HG02884 (cell line): ENCODE results near the gene TAS1R2.
"Not testable (repeated sequence)": the region's sequence is repeated elsewhere in the genome, so short reads cannot be mapped to it uniquely, and the experiment has no call there.

Experiments
- ATAC-seq: cut with Tn5 transposase; IDR thresholded peaks from one replicate; pipeline ENCODE4 v1.9.1; 2021; ENCODE audit warnings: mild to moderate bottlenecking, moderate library complexity; ENCODE audit not compliant: unreplicated experiment

The TAS1R2 gene

DNA sequence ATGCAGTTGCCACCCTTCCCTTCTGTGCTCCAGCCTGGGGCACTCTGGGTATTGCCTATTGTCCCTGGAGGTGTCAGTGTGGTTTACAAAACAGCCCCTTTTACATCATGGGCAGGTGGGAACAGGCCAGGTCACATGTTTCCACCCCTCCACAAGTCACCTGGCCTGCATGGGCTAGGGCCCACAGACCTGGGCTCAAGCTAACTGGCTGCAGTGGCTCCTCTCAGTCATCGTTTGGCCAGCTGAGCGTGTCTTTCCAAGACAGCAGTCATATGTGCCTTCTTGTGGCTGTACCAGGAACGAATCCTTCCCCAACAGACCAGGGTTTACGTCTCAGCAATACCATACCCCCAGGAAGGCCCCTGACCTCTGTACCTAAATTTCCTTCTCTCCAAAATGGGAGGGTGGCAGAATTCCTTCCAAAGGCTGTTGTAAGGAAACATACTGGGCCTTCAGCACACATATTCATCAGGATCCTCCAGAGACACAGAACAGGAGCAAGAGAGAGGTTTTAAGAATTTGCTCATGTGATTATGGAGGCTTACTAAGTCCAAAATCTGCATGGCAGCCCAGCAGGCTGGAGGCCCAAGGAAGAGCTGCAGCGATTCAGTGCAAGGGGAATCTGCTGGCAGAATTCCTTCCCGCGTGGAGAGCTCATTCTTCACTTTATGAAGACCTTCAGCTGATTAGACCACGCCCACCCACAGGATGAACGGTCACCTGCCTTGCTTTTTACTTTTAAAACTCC lies 10.6 kb upstream of the TAS1R2 start:
- ATAC-seq, result no peak

DNA sequence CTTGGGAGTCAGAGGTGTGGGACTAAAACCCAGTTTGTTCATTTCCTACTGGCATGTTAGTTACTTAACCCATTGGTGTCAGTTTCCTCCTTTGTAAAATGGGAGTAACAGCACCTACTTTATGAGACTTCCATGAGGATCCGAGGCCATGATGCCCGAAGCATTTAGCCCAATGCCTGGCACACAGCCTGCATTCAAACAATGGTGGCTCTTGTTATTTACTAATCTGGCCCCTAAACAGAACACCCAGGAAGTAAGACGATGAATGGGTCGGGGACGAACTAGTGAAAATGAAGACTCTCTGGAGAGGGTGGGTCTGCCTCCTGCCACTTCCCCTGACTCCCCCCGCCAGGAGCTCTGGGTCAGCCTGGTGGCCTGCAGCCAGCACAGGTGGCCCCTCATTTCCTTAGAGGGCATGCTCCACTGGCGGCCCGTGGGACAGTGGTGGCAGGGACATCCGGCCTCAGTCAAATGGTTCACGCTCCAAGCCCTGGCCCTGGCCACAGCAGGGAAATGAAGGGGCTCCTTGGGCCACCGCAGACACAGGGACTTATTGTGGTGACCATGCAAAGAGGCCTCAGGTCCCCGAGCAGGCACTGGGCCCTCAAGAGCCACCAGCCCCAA lies 9.5 kb upstream of the TAS1R2 start:
- ATAC-seq, result no peak

DNA sequence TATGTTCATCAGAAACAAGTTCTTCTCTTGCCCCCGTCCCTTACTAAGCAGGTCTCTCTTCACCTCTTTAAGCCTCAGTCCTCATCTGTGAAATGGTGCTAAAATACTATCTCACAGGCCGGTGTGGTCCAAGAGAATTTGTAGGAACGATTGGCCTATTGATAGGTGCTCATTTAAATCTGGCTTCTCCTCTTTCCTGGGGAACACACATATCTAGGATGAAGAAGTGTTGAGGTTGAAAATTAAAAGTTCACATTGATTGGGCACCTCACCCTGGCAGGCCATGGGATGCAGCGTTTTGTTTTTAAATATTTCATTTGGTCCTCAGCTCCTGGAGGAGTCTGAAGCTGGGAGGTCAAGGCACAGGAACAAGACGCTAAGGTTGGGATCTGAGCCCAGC lies 8.9 kb upstream of the TAS1R2 start:
- ATAC-seq, result no peak

DNA sequence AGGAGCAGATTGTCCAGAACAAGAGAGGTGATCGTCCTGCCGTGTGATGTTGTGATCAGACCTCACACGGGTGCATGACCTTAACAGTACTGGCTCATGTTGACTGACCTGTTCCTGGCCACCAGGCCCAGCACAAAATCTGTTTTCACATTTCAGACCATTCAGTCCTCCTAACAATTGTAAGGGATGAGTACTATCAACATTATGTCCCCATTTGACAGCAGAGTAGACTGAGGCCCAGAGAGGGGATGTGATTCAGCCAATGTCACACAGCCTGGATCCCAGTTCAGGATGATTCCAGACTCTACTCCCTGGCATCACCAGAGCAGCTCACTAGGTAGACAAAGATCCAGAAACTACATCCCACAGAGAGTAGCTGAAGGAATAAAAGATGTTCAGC lies 7.4 kb upstream of the TAS1R2 start:
- ATAC-seq, result no peak

DNA sequence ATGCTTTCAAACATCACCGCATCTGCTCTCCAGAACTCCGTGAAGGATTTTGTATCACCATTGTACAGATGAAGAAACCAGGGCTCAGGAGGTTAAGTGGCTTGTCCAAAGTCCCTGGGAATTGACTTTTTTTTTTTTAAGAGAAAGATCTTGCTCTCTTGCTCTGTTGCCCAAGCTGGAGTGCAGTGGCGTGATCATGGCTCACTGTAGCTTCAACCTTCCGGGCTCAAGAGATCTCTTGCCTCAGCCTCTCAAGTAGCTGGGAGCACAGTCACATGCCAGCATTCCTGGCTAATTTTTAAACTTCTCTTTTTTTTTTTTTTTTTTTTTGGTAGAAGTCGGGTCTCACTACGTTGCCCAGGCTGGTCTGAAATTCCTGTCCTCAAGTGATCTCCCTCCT lies 6.9 kb upstream of the TAS1R2 start:
- ATAC-seq, result no peak

DNA sequence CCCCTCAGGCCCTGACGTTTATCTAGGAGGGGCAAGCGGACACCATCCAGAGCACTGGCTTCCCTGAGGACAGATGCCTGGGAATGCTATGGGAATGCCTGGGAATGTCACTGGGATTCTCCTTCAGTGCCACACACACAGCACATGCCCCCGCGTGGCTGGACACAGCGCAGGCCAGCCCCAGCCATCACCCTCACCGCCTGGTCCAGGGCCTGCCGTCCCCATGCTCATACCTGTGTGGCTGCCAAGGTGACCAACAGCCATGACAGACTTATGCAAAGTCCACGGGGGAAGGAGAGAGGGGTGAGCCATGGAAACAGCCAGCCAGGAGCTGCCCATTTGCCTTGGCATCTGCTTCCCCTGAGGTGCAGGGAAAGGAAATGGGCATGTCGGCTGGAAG lies 5.7 kb upstream of the TAS1R2 start:
- ATAC-seq, result no peak

DNA sequence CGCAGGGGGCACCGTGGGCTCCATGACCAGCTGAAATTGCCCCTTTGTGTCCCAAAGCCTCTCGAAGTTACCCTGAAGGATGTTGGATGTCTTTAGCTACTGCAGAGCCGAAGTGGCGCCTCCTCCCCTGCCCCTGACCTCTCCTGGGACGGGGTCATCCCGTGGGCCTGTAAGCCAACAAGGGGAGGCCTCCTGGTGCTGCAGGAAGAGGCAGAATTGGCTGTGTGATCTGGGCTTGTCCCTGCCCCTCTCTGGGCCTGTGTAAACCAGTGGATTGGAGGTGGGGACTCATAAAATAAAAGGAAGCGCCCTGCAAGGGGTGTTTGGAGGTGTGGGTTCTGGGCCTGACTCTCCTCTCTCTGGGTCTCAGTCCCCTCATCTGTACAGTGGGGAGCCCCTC lies 2.1 kb upstream of the TAS1R2 start:
- no peak for ATAC-seq

DNA sequence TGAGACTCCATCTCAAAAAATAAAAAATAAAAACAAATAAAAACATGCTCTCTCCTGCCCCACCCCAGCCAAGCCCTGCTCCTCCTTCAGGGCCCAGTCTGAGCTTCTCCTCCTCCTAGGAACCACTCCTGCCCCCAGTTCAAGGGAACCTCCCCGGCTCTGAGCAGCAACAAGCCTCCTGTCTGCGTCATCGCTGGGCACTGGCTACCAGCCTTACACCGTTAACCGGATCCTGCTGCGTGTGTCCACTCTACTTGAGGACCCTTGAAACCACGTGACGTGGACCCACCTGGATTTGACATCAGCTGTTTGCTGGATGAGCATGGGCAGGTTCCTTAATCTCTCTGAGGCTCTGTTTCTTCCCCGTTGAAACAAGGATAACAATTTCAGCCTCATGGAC lies 1.6 kb upstream of the TAS1R2 start:
- no peak for ATAC-seq

DNA sequence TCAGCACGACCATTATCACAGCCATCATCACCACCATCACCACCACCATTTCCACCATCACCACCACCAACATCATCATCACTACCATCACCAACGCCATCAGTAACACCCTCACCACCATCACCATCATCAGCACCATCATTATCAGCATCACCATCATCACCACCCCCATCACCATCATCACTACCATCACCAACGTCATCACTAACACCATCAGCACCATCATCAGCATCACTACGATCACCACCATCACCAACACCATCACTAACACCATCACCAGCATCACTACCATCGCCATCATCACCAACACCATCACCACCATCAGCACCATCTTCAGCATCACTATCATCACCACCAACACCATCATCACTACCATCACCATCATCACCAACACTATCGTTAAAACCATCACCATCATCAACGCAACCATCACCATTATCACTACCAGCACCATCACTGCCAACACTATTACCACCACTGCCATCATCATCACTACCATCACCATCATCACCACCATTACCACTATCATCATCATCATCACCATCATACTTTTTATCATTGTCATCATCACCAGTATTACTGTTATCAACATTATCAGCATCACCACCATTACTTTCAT lies 1.3 kb downstream of the TAS1R2 start:
- ATAC-seq, result no peak

DNA sequence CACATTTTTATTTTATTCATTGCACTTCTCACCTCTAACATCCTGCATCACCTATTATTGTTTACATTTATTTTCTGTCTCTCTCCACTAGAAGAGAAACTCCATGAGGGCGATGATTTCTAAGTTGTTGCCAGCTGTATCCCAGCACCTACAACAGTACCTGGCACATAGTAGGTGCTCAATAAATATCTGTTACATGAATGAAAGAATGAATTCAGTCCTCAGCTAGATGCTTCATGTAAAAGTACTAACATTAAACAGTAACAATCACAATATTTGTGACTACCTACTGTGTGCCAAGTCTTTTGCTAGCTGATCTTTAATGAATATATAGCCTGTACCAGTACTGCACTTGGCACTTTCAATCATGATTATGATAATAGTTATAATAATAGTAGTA lies 3.0 kb downstream of the TAS1R2 start:
- no peak for ATAC-seq

DNA sequence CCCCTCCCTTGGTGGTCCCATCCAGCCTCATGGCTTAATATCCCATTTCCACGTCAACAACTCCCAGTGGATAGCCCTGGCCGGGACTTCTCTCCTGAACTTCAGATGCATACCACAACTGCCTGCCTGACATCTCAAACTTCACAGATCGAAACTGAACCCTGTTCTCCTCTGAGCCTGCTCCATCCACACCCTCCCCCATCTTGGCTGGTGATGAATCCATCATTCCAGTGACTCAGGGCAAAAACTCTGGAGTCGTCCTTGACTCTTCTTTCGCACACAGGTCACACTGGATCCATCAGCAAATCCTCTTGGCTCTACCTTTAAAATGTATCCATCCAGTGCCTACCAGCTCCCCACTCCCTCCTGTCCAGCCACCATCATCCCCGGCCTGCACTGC lies 3.9 kb downstream of the TAS1R2 start:
- no peak for ATAC-seq

DNA sequence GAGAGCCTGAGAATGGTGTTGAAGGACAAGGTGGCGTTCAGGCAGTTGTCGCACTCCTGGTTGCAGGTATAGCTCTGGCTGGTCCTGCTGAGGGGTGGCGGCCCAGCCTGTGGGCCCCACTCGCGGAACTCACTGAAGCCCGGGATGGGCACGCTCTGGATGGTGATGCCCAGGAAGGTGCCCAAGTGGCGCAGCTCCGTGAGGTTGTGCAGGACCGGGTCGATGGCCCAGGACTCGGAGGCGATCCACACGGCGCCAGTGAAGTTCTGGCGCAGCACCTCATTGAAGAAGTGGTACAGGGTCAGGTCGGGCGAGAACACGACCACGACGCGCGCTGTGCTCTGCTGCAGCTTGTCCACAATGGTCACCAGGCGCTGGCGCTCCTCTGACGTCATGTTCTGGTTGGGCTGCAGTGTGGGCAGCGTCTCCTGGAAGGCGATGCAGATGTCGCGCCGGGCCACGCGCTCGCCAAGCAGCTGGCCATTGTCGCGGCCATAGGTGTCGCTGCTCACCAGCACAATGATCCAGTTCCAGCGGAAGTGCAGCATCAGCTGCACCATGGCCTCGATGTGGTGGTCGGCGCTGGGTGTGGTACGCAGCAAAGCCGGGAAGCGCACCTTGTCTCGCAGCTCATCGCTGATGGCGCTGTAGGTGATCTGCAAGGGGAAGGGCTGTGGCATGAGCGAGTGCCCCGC lies 5.0 kb downstream of the TAS1R2 start:
- no peak for ATAC-seq

DNA sequence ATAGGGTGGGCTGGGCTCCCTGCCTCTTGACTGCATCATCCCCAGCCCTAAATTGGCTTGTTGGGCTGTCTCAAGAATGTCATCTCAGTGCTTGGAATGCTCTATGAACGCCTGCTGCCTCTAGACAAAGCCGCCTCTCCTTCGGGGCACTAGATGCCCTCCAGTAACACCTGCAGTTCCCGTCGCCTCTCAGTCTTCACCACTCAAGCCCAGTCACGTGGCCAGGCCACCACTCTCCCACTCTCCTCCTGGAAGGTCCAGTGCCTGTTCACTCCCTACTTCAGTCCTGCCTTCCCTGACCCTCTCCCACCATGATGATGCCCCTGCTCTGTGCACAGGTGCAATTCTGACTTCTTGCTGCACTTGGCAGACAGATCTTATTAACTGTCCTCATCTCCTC lies 7.0 kb downstream of the TAS1R2 start:
- no peak for ATAC-seq

DNA sequence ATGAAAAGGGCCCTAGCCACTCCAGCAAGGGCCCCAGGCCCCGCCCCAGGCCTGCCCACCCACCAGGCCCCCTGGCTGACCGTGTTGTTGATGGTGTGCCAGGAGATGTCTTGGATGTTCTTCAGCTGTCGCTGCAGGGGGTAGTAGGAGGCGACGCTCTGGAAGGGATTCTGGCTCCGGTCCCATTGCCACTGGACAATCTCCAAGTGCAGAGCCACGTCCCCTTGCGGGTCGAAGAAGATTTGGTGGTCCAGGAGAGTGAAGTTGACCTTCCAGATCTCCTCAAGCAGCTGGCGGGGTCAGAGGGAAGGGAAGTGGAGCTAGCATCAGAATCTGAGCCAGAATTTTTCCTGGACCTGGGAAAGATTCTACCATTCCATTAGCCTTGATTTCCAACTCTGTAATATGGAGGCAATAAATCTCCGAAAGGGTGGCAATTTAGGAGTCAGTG lies 10.2 kb downstream of the TAS1R2 start:
- no peak for ATAC-seq

DNA sequence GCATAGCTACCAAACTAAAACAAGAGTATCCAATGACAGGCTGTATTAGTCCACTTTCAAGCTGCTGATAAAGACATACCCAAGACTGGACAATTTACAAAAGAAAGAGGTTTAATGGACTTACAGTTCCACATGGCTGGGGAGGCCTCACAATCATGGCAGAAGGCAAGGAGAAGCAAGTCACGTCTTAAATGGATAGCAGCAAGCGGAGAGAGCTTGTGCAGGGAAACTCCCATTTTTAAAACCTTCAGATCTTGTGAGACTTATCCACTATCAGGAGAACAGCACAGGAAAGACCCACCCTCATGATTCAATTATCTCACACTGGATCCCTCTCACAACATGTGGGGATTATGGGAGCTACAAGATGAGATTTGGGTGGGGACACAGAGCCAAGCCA lies 11.7 kb downstream of the TAS1R2 start:
- not testable (repeated sequence) for ATAC-seq

DNA sequence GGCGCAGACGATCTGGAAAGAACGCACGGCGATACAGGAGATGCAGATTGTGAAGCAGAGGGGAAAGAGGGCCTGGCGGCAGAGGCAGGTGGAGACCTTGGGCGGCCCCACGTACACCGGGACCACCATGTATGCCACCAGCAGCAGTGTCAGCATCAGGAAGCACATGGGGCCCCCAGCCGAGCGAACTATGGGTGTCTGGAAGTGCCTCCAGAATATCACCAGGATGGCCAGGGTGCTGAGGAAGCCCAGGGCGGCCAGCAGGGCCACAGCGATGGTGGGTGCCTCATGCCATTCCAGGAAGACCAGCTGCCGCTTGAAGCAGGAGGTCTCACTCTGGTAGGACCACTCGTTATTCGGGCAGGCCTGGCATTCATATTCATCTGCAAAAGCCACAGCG lies 19.3 kb downstream of the TAS1R2 start:
- no peak for ATAC-seq

DNA sequence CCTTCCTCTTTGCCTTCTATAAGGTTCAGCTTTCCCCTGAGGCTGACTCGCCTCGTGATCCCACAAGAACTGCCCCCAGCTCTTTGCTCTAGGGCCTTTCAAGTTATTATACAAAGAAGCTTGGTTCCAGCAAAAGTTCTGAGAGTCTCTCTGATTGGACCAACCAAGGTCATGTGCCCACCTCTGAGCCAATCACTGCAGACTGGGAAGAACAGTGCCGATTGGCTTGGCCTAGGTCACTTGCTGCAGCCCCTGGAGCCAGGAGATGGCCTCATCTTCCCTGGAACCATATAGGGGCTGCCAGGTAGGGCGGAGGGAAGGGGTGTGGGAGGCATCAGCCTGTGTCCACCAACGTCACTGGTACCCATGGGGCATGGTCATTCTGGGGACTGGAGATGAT lies 22.8 kb downstream of the TAS1R2 start:
- no peak for ATAC-seq

DNA sequence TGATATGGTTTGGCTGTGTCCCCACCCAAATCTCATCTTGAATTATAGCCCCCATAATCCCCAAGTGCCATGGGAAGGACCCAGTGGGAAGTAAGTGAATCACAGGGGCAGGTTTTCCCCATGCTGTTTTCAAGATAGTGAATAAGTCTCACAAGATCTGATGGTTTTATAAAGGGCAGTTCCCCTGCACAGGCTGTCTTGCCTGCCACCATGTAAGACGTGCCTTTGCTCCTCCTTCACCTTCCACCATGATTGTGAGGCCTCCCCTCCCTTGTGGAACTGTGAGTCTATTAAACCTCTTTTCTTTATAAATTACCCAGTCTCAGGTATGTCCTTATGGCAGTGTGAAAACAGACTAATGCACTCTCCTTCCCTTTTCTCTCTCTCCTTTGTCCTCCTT lies 27.1 kb downstream of the TAS1R2 start:
- not testable (repeated sequence) for ATAC-seq

DNA sequence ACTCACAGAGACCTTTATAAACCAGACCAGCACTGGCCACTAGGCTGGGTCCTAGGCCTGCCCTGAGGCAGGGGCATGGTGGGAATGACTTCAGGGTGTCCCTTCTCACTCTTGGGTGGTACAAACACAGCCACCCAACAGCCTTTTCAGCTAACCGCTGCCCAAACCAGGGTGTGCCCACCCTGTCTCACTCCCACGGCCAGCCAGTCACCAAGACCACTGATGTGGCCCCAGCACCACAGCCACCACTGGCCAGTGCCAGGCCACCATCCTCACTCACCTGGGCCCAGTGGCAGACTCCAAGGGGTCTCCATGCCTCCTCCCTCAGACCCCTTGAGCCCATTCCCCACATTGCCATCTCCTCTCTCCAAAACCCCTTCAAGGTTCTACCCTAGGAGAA lies 27.8 kb downstream of the TAS1R2 start:
- no peak for ATAC-seq

DNA sequence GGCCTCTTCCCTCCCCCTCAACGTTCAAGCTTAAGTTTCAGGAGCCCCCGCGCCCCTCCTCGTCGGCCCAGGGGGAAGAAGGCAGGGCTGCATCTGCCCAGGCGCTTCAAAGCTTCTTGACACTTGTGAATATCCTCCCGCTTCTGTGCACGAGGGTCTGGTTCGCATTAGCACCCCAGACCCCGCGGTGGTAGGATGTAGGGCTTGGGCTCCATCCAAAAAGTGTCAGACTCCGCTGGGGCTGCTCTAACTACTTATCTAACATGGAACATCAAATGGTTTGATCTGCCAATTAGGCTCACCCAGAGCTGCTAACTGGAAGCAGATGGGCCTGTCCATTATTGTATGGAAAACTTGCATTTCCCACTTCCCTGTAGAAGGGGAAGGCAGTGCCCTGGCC lies 28.9 kb downstream of the TAS1R2 start:
- no peak for ATAC-seq

DNA sequence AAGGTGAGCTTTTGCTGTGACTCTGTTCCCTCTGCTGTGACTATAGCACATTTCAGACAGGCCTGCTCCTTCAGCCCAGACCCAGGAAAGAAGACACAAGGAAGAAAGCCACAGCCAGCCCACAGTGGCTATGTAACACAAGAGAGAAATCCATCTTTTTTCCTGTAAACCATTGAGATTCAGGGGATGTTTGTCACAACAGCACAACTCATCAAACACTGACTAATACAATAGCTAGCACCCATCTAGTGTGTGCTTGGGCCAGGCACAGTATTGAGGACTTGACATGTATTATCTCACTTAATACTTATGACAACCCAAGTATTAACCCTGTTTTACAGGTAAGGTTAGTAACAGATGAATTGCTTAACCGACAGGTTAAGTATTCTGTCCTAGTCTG lies 29.8 kb downstream of the TAS1R2 start:
- no peak for ATAC-seq

DNA sequence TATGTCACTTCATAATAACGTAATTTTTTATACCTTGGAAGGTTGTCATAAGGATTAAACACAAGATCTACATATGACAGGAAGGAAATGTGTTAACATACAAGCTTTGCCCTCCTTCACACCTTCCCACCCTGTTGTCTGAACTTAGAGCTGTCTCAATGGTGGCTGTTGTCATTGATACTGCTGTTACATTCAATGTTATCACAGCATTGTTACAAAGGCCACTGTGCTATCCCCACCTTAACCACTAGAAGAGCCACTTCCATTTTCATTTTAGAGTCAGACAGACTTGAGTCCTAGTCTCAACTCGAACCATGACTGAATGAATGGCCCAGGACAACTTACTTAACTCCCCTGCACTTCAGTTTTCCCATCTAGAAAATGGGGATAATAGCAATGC lies 31.2 kb downstream of the TAS1R2 start:
- no peak for ATAC-seq
